Breast epithelium (tissue), 3 donors: ENCODE measurements around the gene FCRL2.

Experiments used
- CTCF ChIP-seq, 3 donors: fragments of 450-650 bp; IDR thresholded peaks; one replicate each; pipeline ENCODE4 v1.5.1; 2016 to 2017; ENCODE audit warnings: antibody characterized with exemption in 3 of 3, mild to moderate bottlenecking in 3 of 3, moderate library complexity in 3 of 3
- POLR2A ChIP-seq: fragments of 450-650 bp; IDR thresholded peaks from one replicate; pipeline ENCODE4 v1.6.1; 2016; ENCODE audit warnings: antibody characterized with exemption, mild to moderate bottlenecking, moderate library complexity
- POLR2AphosphoS5 ChIP-seq, 3 donors: sonication (generic); formaldehyde crosslinking; IDR thresholded peaks; one replicate each; pipeline ENCODE4 v1.6.1; 2017; ENCODE audit warnings: antibody characterized with exemption in 3 of 3

- TF ChIP-seq CTCF (IDR thresholded peaks at IDR 0.05) (no peak), POLR2A (no peak), POLR2AphosphoS5 (IDR thresholded peaks at IDR 0.05) (no peak)
Observed at GRCh38 chr1:157774412-157774811, 2.5 kb downstream of the FCRL2 start.
